GM12874 (cell line): ENCODE measurements around the gene DOCK10.

ENCODE experiments used
- TF ChIP-seq, protein P1 (sequence below): IDR thresholded peaks from 2 replicates; pipeline ENCODE4 v1.5.1; 2011; ENCODE audit warnings: low read depth, mild to moderate bottlenecking, control low read depth, low read length, moderate library complexity; ENCODE audit not compliant: insufficient read depth

The DOCK10 gene

DNA sequence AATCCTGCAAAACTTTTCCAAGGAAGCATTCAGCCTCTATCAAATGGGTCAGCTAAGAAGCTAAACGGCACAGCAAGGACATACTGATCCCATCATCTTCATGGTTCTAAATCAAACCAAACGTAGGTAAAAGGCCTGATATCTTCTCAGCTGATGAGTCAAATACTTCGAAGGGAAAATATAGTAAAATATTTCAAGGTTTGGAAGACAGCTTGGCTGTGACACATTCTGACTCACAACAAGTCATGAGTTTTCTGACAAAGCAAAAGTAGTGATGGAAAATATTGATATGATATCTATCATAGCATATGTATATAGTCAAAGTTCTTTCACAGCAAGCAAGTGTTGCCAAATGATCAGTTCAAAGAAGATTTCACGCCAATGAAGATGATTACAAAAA, 31.5 kb downstream of the DOCK10 start:
- TF ChIP-seq, protein P1, sequence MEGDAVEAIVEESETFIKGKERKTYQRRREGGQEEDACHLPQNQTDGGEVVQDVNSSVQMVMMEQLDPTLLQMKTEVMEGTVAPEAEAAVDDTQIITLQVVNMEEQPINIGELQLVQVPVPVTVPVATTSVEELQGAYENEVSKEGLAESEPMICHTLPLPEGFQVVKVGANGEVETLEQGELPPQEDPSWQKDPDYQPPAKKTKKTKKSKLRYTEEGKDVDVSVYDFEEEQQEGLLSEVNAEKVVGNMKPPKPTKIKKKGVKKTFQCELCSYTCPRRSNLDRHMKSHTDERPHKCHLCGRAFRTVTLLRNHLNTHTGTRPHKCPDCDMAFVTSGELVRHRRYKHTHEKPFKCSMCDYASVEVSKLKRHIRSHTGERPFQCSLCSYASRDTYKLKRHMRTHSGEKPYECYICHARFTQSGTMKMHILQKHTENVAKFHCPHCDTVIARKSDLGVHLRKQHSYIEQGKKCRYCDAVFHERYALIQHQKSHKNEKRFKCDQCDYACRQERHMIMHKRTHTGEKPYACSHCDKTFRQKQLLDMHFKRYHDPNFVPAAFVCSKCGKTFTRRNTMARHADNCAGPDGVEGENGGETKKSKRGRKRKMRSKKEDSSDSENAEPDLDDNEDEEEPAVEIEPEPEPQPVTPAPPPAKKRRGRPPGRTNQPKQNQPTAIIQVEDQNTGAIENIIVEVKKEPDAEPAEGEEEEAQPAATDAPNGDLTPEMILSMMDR = no peak

DNA sequence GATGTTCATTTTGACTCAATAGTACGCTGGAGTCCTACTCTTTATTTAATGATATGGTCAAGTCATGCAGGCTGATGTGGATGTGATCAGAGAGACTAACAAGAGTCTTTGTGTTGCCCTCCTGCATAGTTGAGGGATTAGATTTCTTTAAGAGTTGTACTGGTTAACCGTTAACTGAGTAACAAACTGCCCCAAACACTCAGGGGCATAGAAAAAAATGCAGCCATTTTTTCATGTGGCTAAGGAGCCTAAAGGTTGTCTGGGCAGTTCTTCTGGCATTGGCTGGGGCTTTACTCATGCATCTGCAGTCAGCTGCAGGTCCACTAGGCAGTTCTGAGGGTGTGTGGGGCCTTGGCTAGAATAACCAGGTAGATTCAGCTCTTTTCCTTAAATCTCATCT, 32.5 kb downstream of the DOCK10 start:
- TF ChIP-seq, protein P1 = no peak

DNA sequence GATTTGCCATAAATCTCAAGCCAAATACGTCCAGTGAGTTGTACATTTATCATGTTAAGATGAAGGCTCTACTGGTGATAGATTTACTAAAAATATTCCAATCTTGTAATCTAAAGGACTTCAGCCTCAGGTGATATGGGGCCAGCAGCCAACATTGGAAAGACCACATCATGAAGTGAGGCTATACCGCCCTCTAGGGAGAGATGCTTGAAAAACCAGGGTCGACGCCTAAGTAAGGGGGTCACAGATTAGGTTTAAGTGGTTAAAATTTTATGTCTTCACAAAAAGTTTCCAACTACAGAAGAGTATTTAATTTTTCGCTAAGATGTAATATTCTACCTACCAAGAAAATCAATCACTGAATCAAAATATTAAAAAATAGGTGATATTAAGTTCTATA, 33.3 kb downstream of the DOCK10 start:
- TF ChIP-seq, protein P1 = peak; percentile 58; the same call in 1 of the 2 replicates

DNA sequence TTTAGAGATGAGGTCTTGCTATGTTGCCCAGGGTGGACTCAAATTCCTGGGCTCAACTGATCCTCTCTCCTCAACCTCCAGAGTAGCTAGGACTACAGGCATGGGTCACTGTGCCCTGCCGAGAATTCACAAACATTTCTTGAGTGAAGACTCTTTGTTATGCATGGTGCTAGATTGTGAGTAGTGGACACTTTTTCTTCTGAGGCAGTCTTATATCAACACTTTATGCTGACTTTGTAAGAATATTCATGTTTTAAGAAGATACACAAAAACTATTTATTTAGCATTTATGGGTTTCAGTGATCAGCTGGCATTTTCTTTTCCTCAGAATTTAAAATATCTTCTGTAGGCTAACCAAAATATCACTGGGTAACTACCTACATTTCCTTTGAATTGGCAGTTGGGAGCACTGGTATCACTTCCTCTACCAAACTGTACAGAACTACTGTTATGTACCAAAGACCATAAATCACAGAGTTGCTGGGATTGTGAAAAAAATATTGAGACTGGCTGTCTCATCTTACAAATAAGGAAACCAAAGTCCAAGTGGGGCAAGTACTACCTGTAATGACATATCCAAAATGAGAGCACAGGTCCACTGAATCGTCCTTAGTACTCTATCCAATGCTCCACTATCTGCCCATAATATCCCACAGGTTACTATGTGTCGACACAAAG, 34.0 kb downstream of the DOCK10 start:
- TF ChIP-seq, protein P1 = no peak

DNA sequence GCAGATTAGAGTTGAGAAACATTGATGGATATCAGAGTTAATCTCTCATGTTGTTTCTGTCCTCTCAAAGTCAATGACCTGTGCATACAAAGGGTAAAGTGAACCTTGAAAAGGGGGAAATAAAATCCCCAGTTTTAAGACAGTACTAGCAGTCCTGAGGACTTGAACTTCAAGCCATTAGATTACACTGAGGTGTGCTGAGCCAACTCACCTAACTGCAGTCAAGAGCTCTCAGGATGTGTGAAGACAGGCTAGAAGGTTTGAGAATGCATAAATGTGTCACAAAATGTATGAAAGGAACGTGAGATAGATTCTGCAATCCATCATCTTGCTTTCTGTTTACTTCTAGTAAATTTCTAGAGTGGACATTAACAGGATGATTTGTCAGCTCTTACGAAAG, 35.5 kb downstream of the DOCK10 start:
- TF ChIP-seq, protein P1 = no peak

DNA sequence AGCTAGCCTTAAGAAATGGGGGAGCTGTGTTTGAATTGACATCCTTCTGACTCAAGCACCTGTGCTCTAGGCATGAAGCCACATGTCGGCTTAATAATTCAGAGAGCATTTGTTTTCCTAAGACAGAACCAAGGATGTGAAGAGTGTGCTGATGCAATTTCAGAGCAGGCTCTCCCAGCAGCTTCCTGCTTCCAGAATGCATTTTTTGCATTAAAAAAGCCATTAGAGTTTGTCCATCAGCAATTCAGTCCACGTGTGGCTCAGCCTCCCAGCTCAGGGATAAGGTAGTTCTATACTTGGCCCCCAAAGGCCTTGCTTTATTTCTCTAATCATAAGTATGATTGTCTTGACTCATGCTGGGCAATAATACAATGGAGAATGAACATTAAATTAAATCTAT, 37.7 kb downstream of the DOCK10 start:
- TF ChIP-seq, protein P1 = no peak

DNA sequence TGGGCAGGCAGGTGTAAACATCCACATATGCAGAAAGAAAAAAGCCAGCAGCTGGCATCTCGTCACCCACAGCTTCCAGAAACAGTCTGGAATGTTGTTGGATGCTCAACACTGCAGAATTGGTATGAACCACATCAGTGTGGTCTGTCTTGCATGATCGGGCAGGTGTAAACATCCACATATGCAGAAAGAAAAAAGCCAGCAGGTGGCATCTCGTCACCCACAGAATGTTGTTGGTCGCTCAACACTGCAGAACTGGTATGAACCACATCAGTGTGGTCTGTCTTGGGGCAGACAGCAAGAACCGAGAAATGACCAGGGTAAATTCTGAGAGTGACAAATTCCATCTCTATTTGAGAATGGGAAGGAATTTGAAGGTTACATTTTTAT, 39.6 kb downstream of the DOCK10 start:
- TF ChIP-seq, protein P1 = peak; percentile 28; the same call in 1 of the 2 replicates
